ENCODE measurements around the gene COL28A1. TPM values are rescaled to one million over a fixed set of nuclear protein-coding genes. Genes with fewer than 3 reads are reported as not detected.
"Not testable (repeated sequence)": the region's sequence is repeated elsewhere in the genome, so short reads cannot be mapped to it uniquely, and the experiment has no call there.

Gene COL28A1
- total RNA-seq, 1 donor from 2014 or later, result 5.6 TPM

DNA sequence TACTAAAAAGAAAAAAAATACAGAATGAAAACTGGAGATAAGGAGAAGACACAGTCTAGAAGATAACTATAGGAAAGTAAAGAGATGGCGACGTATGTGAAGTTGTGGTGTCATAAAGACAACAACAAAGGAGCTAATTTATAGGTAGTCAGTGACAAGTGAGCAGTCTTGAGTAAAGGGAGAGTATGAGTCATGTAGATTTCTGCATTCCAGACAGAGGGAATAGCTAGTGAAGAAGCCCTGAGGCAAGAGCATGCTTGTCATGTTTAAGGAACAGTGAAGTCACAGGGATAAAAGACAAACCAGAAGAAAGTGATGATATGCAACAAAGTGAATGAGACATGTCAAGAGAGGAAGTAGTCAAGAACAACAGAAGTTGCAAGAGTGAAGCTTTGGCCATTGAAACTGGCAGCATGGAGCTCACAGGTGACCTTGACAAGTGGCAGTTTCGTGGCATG lies 28.7 kb upstream of the COL28A1 start:
- ATAC-seq (no peak), DNase-seq (ENCODE audit: missing footprints) (no peak)
- intact Hi-C loops (cut with DNase I), result loop anchor here (10.0 kb wide), 2 partner anchors 380 to 400 kb away; partner anchors contain the start of genes C1GALT1 and GLCCI1

DNA sequence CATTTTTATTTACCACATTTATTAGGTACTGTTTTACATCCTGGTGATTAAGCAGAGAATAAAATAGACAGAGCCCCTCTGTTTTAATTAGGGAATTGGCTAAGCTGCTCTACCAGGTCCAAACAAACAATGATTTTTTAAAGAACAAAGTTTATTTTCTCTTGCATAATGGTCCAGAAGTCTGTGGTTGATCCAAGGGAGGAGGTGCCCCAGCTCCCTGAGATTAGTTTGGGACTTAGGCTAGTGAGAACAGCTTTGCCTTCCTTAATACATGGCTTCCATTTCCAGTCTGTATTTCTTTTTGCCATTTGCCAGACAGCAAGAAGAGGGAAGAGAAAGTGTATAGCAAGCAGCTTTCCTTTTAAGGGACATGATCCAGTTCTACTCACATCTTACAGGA lies 28.1 kb upstream of the COL28A1 start:
- DNase-seq (ENCODE audit: missing footprints), result no peak
- no peak for ATAC-seq
- intact Hi-C loops (cut with DNase I), result loop anchor here (10.0 kb wide), 2 partner anchors 379 to 401 kb away; partner anchors contain the start of genes C1GALT1 and GLCCI1

DNA sequence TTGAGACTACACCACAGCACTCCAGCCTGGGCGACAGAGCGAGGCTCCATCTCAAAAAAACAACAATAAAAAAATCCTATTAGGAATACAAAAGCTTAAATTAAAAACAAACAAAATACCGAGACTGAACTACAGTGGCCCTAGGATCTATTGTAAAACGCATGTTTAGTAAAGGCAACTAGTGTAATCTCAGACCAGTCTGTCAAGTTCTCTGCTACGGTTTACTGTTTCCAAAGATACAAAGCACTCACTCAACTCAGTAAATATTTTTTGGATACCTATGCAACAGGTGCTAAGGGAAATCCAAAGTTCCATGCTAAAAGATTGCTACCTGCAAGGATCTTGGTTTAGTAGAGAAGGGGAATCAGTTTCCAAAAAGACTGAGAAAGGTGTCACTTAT lies 27.6 kb upstream of the COL28A1 start:
- ATAC-seq (no peak), DNase-seq (ENCODE audit: missing footprints) (no peak)
- intact Hi-C loops (cut with DNase I), result loop anchor here (10.0 kb wide), 2 partner anchors 378 to 402 kb away; partner anchors contain the start of genes C1GALT1 and GLCCI1

DNA sequence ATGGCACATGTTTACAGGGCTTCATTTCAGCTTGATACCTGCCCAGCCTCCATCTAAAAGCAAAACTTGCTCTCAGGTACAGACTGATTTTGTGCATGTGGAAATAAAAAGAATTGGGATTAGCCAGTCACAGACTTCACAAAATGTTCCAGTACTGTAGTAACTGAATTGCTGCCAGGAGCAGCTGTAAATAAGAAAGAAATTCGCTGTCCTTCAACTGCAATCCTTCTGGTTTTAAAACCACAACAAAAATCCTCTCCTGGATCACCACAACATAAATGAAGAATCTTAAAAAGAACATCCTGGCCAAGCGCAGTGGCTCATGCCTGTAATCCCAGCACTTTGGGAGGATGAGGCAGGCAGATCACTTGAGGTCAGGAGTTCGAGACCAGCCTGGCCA lies 27.1 kb upstream of the COL28A1 start:
- intact Hi-C loops (cut with DNase I), result loop anchor here (10.0 kb wide), 2 partner anchors 378 to 402 kb away; partner anchors contain the start of genes C1GALT1 and GLCCI1
- no peak for DNase-seq (ENCODE audit: missing footprints)
- no peak for ATAC-seq

DNA sequence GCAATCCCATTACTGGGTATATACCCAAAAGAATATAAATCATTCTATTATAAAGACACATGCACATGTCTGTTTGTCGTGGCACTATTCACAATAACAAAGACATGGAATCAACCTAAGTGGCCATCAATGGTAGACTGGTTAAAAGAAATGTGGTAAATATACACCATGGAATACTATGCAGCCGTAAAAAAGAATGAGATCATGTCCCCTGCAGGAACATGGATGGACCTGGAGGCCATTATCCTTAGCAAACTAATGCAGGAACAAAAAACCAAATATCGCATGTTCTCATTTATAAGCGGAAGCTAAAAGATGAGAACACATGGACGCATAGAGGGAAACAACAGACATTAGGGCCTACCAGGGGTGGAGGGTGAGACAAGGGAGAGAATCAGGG lies 25.9 kb upstream of the COL28A1 start:
- intact Hi-C loops (cut with DNase I), result loop anchor here (10.0 kb wide), 2 partner anchors 377 to 403 kb away; partner anchors contain the start of genes C1GALT1 and GLCCI1
- not testable (repeated sequence) for DNase-seq (ENCODE audit: missing footprints); ATAC-seq

DNA sequence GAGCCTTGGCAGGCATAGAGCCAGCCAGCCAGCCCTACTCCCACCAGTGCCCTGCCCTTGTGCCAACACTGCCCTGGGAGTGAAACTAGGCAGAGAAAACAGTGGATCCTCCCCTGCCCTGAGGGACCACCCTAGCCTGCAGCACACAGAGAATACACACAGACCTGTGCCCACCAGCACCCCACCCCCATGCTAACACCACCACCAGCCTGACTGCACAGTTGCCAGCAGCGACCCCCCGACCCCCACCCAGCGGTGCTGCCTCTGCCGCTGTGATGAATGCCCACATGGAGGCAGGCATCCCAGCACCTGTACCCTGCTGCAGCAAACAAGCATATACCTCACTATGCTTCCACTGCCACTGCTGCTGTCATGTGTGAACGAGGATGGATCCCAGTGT lies 21.6 kb upstream of the COL28A1 start:
- intact Hi-C loops (cut with DNase I), result no loop called here
- DNase-seq (ENCODE audit: missing footprints), result no peak
- ATAC-seq, result no peak

DNA sequence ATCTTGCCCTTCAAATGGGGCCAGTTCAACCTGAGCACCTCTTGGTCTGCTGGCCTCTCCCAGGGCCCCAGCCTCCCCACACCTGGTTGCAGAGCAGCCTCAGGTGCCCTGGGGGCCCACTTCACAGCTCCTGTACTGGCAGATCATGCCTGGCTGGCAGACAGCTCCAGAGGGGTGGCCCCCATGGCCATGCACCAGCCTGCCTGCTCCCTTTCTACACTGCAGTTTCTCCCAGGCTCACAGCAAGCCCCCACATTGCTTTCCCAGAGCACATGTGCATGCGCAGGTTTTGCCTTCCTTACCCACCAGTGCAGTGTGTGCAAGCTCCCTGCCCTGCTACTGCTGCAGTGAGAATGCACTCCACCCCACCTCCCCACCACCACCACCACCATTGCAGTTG lies 21.2 kb upstream of the COL28A1 start:
- DNase-seq (ENCODE audit: missing footprints), result no peak
- intact Hi-C loops (cut with DNase I), result no loop called here
- no peak for ATAC-seq

DNA sequence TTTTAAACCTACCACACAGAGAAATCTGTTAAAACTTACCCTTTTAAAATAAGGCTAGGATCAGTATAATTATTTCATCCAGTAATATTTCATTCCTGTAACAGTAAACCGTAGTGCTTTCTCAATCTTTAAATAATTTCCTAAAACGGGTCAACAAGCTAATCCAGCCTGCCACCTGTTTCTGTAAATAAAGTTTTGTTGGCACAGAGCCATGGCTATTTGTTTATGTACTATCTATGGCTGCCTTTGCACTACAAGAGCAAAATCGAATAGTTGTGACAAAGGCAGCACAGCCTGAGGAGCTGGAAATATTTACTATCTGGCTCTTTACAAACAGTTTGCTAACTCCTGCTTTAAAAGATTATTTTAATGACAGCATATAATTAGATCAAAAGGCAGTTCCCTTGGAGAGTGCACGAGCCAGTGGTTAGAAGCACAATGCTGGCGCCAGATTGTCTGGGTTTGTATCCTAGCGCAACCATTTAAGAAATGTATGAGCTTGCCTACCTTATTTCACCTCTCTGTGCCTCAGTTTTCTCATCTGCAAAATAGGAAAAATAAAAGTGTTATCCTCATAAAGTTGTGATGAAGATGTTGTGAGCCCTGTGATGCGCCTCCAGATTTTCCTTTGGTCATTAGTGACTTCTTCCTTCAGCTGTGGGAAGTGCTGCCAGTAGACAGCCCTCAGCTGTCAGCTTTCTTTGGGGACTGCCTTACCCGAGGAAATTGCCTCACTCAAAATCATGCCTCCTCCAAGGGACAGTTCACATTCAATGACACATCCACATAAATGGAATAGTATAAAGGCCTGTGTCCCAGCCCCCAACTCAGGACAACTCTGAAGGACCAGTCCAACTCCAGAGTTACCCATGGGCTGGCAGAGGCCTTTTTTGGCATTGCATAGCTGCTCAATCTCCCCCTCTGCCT lies 19.2 kb upstream of the COL28A1 start:
- intact Hi-C loops (cut with DNase I), result no loop called here
- DNase-seq (ENCODE audit: missing footprints) (no peak), ATAC-seq (no peak)

DNA sequence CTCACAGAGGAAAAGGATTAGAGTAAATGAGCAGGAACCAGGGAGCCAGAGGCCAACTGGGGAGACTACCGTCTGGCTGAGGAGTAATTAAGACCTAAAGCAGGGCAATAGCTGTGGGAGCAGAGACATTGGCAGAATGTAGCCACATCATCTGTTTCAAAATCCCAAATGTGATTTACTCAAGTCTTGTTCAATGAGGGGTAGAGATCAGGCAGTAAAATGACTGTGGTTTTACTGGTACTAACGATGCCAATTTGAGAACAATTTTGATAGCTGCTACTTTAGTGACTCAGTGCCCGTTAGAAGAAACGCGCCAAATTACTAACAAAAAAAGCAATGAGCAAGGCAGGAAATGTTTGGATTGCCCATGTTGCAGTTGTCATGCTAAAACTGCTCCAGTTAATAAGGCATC lies 18.4 kb upstream of the COL28A1 start:
- DNase-seq (ENCODE audit: missing footprints) (no peak), ATAC-seq (no peak)
- intact Hi-C loops (cut with DNase I), result no loop called here

DNA sequence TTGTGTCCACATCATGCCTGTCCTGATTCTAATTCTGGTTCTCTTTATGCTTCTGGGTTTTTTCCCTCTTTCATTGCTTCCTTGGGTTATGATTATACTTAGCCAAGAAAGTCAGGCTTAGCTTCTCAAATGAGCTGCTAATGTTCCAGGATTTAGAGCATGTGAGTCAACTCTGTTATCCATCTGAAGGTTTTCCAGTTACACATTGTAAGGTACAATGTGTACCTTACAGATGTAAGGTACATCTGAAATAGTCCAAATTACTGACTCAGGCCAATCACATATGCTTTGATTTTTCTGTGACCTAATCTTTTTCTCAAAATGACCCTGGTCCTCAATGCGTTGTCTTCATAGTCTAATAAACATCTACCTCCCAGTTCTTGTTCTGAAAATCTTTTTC lies 17.7 kb upstream of the COL28A1 start:
- intact Hi-C loops (cut with DNase I), result no loop called here
- ATAC-seq, result no peak
- DNase-seq (ENCODE audit: missing footprints), result no peak

DNA sequence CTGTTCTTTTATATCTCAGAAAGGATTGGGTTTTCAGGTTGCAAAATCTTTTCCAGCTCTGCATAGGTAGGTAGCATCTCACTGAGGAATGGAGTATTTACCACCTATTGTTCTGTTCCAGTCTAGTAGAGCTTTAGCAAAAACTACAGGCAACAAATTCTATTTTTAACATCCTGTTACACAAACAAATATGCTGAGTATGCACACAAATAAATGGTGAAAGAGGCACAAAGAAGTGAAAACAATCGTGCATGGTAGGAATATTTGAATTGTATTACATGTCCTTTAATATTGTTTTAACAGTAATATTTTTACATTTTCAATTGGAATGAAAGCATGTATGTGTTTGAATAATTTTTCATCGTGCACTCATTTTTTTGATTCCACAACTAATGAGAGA lies 16.5 kb upstream of the COL28A1 start:
- intact Hi-C loops (cut with DNase I), result no loop called here
- ATAC-seq (no peak), DNase-seq (ENCODE audit: missing footprints) (no peak)

DNA sequence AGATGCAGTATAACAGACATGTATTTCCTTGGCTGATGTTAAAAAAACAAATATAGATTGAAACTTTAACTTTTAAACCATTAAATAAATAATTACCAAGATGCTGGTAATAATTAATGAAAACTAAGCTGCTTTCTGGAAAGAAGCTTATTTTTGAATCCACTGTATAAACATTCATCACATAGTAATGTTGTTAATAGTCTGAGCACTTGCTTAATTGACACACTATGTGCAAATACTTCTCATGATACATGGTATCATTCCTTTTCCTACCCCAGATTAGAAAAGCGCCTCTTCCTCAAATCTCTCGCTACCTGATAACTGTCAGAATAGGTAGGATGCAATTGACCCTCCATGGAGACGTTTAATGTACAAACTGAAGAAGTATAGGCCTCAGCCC lies 15.0 kb upstream of the COL28A1 start:
- DNase-seq (ENCODE audit: missing footprints) (no peak), ATAC-seq (no peak)
- intact Hi-C loops (cut with DNase I), result no loop called here

DNA sequence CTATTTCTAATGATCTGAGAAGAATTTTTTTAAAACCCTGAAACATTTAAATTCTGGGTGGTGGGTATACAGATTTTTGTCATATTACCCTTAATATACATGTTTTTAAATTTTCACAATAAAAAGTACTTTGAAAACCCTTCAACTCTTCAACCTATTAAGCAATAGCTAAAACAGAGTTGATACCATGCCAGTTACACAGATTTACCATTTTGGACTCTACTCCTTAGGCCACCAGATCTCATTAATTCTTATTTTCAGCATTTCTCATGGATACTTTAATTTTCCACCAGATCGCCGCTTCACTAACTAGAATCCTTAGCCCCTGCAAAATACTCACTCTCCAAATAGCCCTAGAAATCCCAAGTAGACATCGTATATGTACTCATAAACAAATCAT lies 12.7 kb upstream of the COL28A1 start:
- intact Hi-C loops (cut with DNase I), result no loop called here
- DNase-seq (ENCODE audit: missing footprints), result no peak
- no peak for ATAC-seq

DNA sequence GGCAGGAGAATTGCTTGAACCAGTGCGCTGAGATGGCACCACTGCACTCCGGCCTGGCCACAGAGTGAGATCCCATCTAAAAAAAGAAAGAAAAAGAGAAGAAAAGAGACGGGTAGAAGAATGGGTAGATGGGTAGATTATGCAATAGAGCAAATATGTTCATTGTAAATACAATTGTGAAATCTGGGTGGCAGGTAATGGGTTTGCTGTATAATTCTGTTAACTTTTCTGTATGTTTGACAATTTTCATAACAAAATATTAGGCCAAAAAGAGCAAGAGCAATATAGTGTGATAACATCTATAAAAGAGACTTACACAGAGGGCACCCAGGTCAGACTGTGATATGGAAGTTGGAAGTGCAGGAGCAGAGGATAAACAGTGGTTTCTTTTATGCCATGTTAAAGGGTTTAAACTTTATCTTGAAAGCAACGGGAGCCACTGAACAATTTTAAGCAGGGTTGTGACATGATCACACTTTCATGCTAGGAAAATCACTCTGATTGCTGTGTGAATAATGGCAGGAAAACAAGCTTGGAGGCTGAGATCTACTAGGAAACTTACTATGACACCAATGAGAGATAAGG lies 6.7 kb upstream of the COL28A1 start:
- intact Hi-C loops (cut with DNase I), result no loop called here
- DNase-seq (ENCODE audit: missing footprints) (no peak), ATAC-seq (no peak)

DNA sequence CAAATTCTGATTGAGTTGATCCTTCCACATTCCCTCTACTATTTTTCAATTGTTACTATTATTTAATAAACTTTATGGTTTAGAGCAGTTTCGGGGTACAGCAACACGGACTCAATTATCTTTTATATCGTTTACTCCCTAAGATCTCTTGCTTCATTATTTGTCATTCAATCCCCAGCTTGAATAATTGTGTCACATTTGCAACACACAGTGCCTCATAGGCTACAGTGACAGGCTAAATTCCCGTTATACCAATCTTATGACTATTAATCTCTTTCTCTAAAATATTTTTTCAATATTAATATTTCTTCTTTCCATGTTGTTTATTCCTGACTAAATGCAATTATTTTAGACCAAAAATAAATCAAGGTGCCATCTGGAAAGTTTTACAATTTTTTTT lies 4.0 kb upstream of the COL28A1 start:
- intact Hi-C loops (cut with DNase I), result loop anchor here (2.0 kb wide), 2 partner anchors 115 to 437 kb away; no protein-coding TSS in a partner anchor
- DNase-seq (ENCODE audit: missing footprints) (no peak), ATAC-seq (no peak)

DNA sequence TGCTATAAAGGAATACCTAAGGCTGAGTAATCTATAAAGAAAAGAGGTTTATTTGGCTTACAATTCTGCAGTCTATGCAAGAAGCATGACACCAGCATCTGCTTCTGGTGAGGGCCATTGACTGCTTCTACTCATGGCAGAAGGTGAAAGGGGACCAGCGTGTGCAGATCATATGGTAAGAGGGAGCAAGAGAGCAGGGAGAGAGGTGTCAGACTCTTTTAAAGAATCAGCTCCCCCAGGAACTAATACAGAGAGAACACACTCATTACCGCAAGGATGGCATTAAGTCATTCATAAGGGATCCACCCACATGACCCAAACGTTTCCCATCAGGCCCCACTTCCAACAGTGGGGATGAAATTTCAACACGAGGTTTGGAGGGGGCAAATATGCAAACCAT lies 3.5 kb upstream of the COL28A1 start:
- ATAC-seq (no peak), DNase-seq (ENCODE audit: missing footprints) (no peak)
- intact Hi-C loops (cut with DNase I), result no loop called here

DNA sequence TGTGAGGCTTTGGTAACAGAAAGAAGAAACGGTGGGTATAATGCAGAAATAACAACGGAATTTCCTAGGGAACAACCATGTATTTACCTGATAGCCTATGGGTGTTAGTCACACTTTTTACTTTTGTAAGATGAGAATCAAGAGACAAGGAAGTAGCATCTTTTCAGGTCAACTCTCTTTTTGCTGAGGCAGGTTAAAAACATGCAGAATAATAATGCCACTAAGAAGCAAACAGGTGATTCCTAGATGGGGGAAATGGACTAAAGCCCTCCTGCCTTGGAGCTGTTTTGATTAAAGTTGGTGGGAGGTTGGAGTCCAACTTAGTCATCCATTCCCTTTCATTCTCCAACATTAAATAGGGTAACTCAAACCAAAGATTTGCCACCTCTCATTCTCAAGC lies 2.0 kb upstream of the COL28A1 start:
- intact Hi-C loops (cut with DNase I), result no loop called here
- ATAC-seq (no peak), DNase-seq (ENCODE audit: missing footprints) (no peak)

DNA sequence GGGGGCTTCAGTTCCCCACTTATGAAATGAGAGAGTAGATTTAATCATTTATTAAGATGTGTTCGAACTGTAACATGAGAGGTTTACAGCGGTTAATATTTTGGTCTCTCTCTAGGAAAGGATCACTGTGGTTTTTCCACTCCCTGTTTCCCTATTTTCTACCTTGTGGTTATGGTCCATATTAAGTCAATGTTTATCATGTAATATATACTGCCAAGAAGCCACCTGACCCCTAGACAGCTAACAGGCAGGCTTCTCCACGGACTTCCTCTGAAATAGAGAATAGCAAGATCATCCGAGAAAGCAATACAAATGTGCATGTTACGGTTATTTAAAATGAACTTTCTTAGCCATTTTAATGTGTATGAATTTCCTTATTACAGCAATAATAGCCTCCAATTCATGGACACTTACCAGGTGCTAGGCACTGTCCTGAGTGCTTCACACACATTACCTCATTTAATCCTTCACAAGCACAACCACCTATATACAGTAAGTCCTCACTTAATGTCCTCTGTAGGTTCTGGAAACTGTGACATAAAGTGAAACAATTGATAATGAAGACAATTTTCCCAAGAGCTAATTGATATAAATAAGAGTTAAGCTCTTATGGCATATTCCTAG lies 835 bp upstream of the COL28A1 start:
- intact Hi-C loops (cut with DNase I), result no loop called here

DNA sequence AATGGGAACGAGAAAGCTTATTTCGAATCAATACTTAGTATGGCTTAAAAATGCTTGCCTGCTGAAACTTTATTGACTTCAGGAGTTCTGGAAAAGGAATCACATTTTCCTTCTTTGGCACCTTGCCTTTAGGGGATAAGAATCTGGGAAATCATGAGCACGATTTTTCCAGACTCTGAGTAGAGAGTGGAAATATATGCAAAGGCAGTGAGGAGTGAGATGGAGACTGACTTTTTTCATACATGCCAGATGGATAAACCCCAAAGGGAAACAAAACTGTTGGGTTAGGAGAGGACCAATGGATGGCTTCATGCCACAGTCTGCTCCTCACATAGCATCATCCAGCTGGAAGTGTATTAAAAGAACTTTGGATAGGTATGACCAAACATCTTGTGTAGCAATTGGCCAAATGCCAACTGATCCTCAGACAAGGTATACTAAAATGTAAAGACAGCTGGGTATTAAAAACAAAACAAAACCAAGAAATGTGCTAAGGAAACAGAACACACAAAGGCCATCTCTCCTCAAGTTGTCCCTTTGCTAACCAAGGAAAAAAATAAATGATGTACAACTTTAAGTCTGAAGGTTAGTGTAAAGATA lies 1.7 kb downstream of the COL28A1 start:
- no peak for DNase-seq (ENCODE audit: missing footprints)
- intact Hi-C loops (cut with DNase I), result no loop called here
- no peak for ATAC-seq

More for the DNA sequence above, 835 bp upstream of the COL28A1 start:
- ATAC-seq (no peak), DNase-seq (ENCODE audit: missing footprints) (no peak)
